Psoas muscle (tissue), 8 donors: ENCODE data around the gene PPEF2. TPM values are rescaled to one million over a fixed set of nuclear protein-coding genes. Genes with fewer than 3 reads are reported as not detected.
"Not testable (repeated sequence)": the region's sequence is repeated elsewhere in the genome, so short reads cannot be mapped to it uniquely, and the experiment has no call there.

Experiments
- ATAC-seq, 4 donors: fragments of 200-7000 bp; cut with Tn5 transposase; one replicate each; pipeline ENCODE4 v1.9.1; 2020; ENCODE audit warnings: moderate library complexity in 3 of 4, mild to moderate bottlenecking in 2 of 4
- DNase-seq, 2 donors: peaks; one replicate each; pipeline ENCODE4 v3.0.0-alpha.2; 2020
- H3K27ac ChIP-seq: fragments of 200-600 bp; one replicate; pipeline ENCODE4 v1.8.0; 2022
- H3K27me3 ChIP-seq, 3 donors: fragments of 200-600 bp in 1 of 3; one replicate each; pipeline versions ENCODE4 v1.6.1 to v1.8.0; 2013 to 2022; ENCODE audit warnings: low read length in 2 of 3, mild to moderate bottlenecking in 2 of 3, moderate library complexity in 1 of 3; ENCODE audit not compliant: insufficient read depth in 3 of 3
- H3K36me3 ChIP-seq, 2 donors: fragments of 200-600 bp in 1 of 2; one replicate each; pipeline versions ENCODE4 v1.6.1 to v1.8.0; 2013 to 2022; ENCODE audit warnings: low read depth in 1 of 2, mild to moderate bottlenecking in 1 of 2, moderate library complexity in 1 of 2; ENCODE audit not compliant: insufficient read depth in 1 of 2
- H3K4me1 ChIP-seq: fragments of 200-600 bp; one replicate; pipeline ENCODE4 v1.8.0; 2022
- H3K4me3 ChIP-seq: fragments of 200-600 bp; one replicate; pipeline ENCODE4 v1.8.0; 2022; ENCODE audit warnings: mild to moderate bottlenecking
- H3K9me3 ChIP-seq: fragments of 200-600 bp; one replicate; pipeline ENCODE4 v1.8.0; 2022
- CTCF ChIP-seq: fragments of 200-600 bp; IDR thresholded peaks from one replicate; pipeline ENCODE4 v1.8.0; 2022; ENCODE audit warnings: antibody characterized with exemption
- WGBS, 3 donors: extraction: QIAGEN DNeasy Blood & Tissue Kit; methylation state at CpG; one replicate each; pipeline versions ENCODE4 v1.1.6 to v1.1.7; 2013; 5-methylcytosine and 5-hydroxymethylcytosine counted together
- intact Hi-C, 2 donors: fragments of 100-400 bp; cut with DNase I; formaldehyde crosslinking; loops; one replicate each; pipeline versions ENCODE4 v1.11.0 to v1.14.2; 2022
- polyA plus RNA-seq, 3 donors: library from polyadenylated mRNA; stranded (reverse); fragments of 200-250 nt; gene quantifications; one replicate each; pipeline ENCODE4 v1.2.3, GENCODE V29; 2013
- total RNA-seq, 4 donors: library from RNA; stranded (reverse); fragmentation: NEBNext Ultra II Directional in 2 of 4; extraction: Animal tissue kit (Norgen Biotek cat#: 25700) in 2 of 4; gene quantifications; one replicate each; pipeline versions ENCODE4 v1.2.1 to v1.2.4, GENCODE V29; 2021 to 2023
- donor health status: healthy with polysubstance abuse.
- donor health status: DM: no; HTN: no; CAD: no; lungs with moderate emphysema.
- donor health status: Bipolar disorder and iron deficiency.
- donor health status: healthy.
- donor health status: DM: yes; HTN: yes; CAD: no.
- donor health status: DM: no; HTN: no; CAD: no.
- donor health status: DM: no; HTN: no; CAD: no.
- donor health status: DM: yes; HTN: yes; CAD: no.

The PPEF2 gene
- total and polyA plus RNA-seq, 7 donors: 0.05 to 0.08 TPM; not detected in 5

- Histone ChIP-seq H3K36me3 (peaks cover 0 to 29% of the 10 kb centered on the region in 2 donors), H3K27me3 (no peaks in the 10 kb centered on the region), H3K27ac (no peak overlapping the region), H3K4me1 (no peaks in the 10 kb centered on the region), H3K4me3 (no peak overlapping the region), H3K9me3 (no peaks in the 10 kb centered on the region)
- TF ChIP-seq CTCF: no peak
- no peak for DNase-seq
- intact Hi-C loops: loop anchor here in 1 of 2 donors (5.0 to 10.0 kb wide), 2 partner anchors 152 to 1721 kb away; no protein-coding TSS in a partner anchor
- no peak for ATAC-seq
- 59 to 69% (median 61%) methylated on average over 6 of the region's 6 CpGs for WGBS, 3 donors
These were observed 10.7 kb upstream of the PPEF2 start for GRCh38 chr4:75912968-75913367.

GRCh38 chr4:75910831-75911230 is 8.6 kb upstream of the PPEF2 start:
- H3K4me3 ChIP-seq, DNase-seq, H3K27me3 ChIP-seq, H3K27ac ChIP-seq, H3K4me1 ChIP-seq, ATAC-seq, H3K9me3 ChIP-seq: not testable (repeated sequence)
- intact Hi-C loops: loop anchor here in 1 of 2 donors (5.0 to 10.0 kb wide), 2 partner anchors 154 to 1719 kb away; no protein-coding TSS in a partner anchor
- 87 to 99% (median 93%) methylated on average over 6 of the region's 6 CpGs for WGBS, 3 donors
- peaks cover 0 to 18% of the 10 kb centered on the region in 2 donors for H3K36me3 ChIP-seq

- no peaks in the 10 kb centered on the region for H3K27me3 ChIP-seq
- no peak overlapping the region for H3K4me3 ChIP-seq
- WGBS, 3 donors: 93 to 95% (median 95%) methylated on average over 5 of the region's 5 CpGs
- ATAC-seq: no peak
- no peak for DNase-seq
- TF ChIP-seq CTCF: no peak
- no peak overlapping the region for H3K27ac ChIP-seq
- no peaks in the 10 kb centered on the region for H3K4me1 ChIP-seq
- peaks cover 0 to 7% of the 10 kb centered on the region in 2 donors for H3K36me3 ChIP-seq
- intact Hi-C loops: no loop called here
- H3K9me3 ChIP-seq: no peaks in the 10 kb centered on the region
These were observed 7.2 kb upstream of the PPEF2 start for GRCh38 chr4:75909405-75909804.

- WGBS, 3 donors: 3 to 10% (median 5%) methylated on average over 3 of the region's 3 CpGs
- H3K9me3 ChIP-seq: no peaks in the 10 kb centered on the region
- intact Hi-C loops: no loop called here
- DNase-seq (no peak), ATAC-seq (no peak)
- no peak overlapping the region for H3K27ac ChIP-seq
- H3K36me3 ChIP-seq: no peaks in the 10 kb centered on the region
- TF ChIP-seq CTCF: no peak
- no peak overlapping the region for H3K4me3 ChIP-seq
- no peaks in the 10 kb centered on the region for H3K27me3 ChIP-seq
- H3K4me1 ChIP-seq: no peaks in the 10 kb centered on the region
These were observed 6.3 kb upstream of the PPEF2 start for GRCh38 chr4:75908555-75908954.

- Histone ChIP-seq H3K4me1 (no peaks in the 10 kb centered on the region), H3K36me3 (no peaks in the 10 kb centered on the region), H3K4me3 (no peak overlapping the region), H3K27ac (no peak overlapping the region), H3K27me3 (no peaks in the 10 kb centered on the region), H3K9me3 (no peaks in the 10 kb centered on the region)
- WGBS, 3 donors: 84 to 85% (median 85%) methylated on average over 3 of the region's 3 CpGs
- no peak for DNase-seq
- ATAC-seq: no peak
- no peak for TF ChIP-seq CTCF
- intact Hi-C loops: no loop called here
These were observed 5.7 kb upstream of the PPEF2 start for GRCh38 chr4:75907966-75908365.
